Activated T-helper 2 cell treated with anti-CD3 and anti-CD28 coated beads, Interferon-gamma antibody, Interleukin-2, Interleukin-4, amounts not matched to agents 10 μg/mL and 5 μg/mL and 100 μg/mL, durations not matched to agents 14 hours and 24 hours and 36 hours (primary cell): ENCODE measurements around the gene EPHA8. TPM values are rescaled to one million over a fixed set of nuclear protein-coding genes. Genes with fewer than 3 reads are reported as not detected.

Experiments
- DNase-seq: peaks from one replicate; pipeline ENCODE4 v3.0.0; 2021; ENCODE audit warnings: low spot score
- H3K27ac Mint-ChIP-seq: one replicate; pipeline ENCODE4 v1.8.0; 2021; ENCODE audit warnings: mixed read lengths
- H3K27me3 Mint-ChIP-seq: one replicate; pipeline ENCODE4 v1.8.0; 2021; ENCODE audit warnings: low read depth, mixed read lengths
- H3K36me3 Mint-ChIP-seq: one replicate; pipeline ENCODE4 v1.8.0; 2021; ENCODE audit warnings: low read depth, mixed read lengths
- H3K4me1 Mint-ChIP-seq: one replicate; pipeline ENCODE4 v1.8.0; 2021; ENCODE audit warnings: low read depth, mixed read lengths
- H3K4me3 Mint-ChIP-seq: one replicate; pipeline ENCODE4 v1.8.0; 2021; ENCODE audit warnings: low read depth, mild to moderate bottlenecking, moderate library complexity, mixed read lengths
- H3K9me3 Mint-ChIP-seq: one replicate; pipeline ENCODE4 v1.8.0; 2021; ENCODE audit warnings: mixed read lengths
- intact Hi-C: fragments of 100-400 bp; cut with micrococcal nuclease; formaldehyde crosslinking; loops from one replicate; pipeline ENCODE4 v1.15.1; 2023
- total RNA-seq: library from RNA; stranded (reverse); gene quantifications from 2 replicates; pipeline ENCODE4 v1.2.3, GENCODE V29; 2022

Gene EPHA8
- total RNA-seq, 1 donor from 2014 or later = not detected

- DNase-seq = no peak
- H3K27ac Mint-ChIP-seq = no peak overlapping the region
- intact Hi-C loops = no loop called here
- no peak overlapping the region for H3K4me3 Mint-ChIP-seq
- peaks cover 11% of the 10 kb centered on the region for H3K27me3 Mint-ChIP-seq
- H3K9me3 Mint-ChIP-seq = no peaks in the 10 kb centered on the region
- H3K36me3 Mint-ChIP-seq = no peaks in the 10 kb centered on the region
- H3K4me1 Mint-ChIP-seq = peaks cover 7% of the 10 kb centered on the region
These were observed 20.4 kb upstream of the EPHA8 start for GRCh38 chr1:22542886-22543285.

GRCh38 chr1:22543679-22544078, 19.6 kb upstream of the EPHA8 start:
- H3K27ac Mint-ChIP-seq = no peak overlapping the region

GRCh38 chr1:22544606-22545005, 18.7 kb upstream of the EPHA8 start:
- Mint-ChIP-seq H3K36me3 (no peaks in the 10 kb centered on the region), H3K9me3 (no peaks in the 10 kb centered on the region), H3K27ac (no peak overlapping the region), H3K27me3 (peaks cover 18% of the 10 kb centered on the region), H3K4me3 (no peak overlapping the region), H3K4me1 (peaks cover under 1% of the 10 kb centered on the region)
- no peak for DNase-seq
- intact Hi-C loops = no loop called here

More at GRCh38 chr1:22543679-22544078, 19.6 kb upstream of the EPHA8 start:
- Mint-ChIP-seq H3K36me3 (no peaks in the 10 kb centered on the region), H3K9me3 (no peaks in the 10 kb centered on the region), H3K4me3 (no peak overlapping the region), H3K27me3 (peaks cover 18% of the 10 kb centered on the region), H3K4me1 (peaks cover 7% of the 10 kb centered on the region)
- intact Hi-C loops = no loop called here
- DNase-seq = no peak

- no peaks in the 10 kb centered on the region for H3K9me3 Mint-ChIP-seq
- H3K27ac Mint-ChIP-seq = no peak overlapping the region
- peaks cover 18% of the 10 kb centered on the region for H3K27me3 Mint-ChIP-seq
- H3K36me3 Mint-ChIP-seq = no peaks in the 10 kb centered on the region
- H3K4me1 Mint-ChIP-seq = no peaks in the 10 kb centered on the region
- H3K4me3 Mint-ChIP-seq = no peak overlapping the region
- intact Hi-C loops = no loop called here
- DNase-seq = no peak
These were observed 18.1 kb upstream of the EPHA8 start for GRCh38 chr1:22545141-22545540.

GRCh38 chr1:22547186-22547817, 16.0 kb upstream of the EPHA8 start:
- H3K27ac Mint-ChIP-seq = no peak overlapping the region
- no peak overlapping the region for H3K4me3 Mint-ChIP-seq
- no peaks in the 10 kb centered on the region for H3K9me3 Mint-ChIP-seq
- H3K4me1 Mint-ChIP-seq = no peaks in the 10 kb centered on the region
- H3K27me3 Mint-ChIP-seq = peaks cover 18% of the 10 kb centered on the region
- H3K36me3 Mint-ChIP-seq = no peaks in the 10 kb centered on the region
- intact Hi-C loops = no loop called here
- no peak for DNase-seq

- Mint-ChIP-seq H3K36me3 (no peaks in the 10 kb centered on the region), H3K27me3 (peaks cover 18% of the 10 kb centered on the region), H3K4me3 (no peak overlapping the region), H3K4me1 (no peaks in the 10 kb centered on the region), H3K27ac (no peak overlapping the region), H3K9me3 (no peaks in the 10 kb centered on the region)
- intact Hi-C loops = no loop called here
- DNase-seq = no peak
These were observed 15.3 kb upstream of the EPHA8 start for GRCh38 chr1:22547818-22548462.

GRCh38 chr1:22550021-22550420, 13.3 kb upstream of the EPHA8 start:
- Mint-ChIP-seq H3K27ac (no peak overlapping the region), H3K27me3 (peaks cover 18% of the 10 kb centered on the region), H3K9me3 (no peaks in the 10 kb centered on the region)

GRCh38 chr1:22551591-22551990, 11.7 kb upstream of the EPHA8 start:
- H3K4me1 Mint-ChIP-seq = no peaks in the 10 kb centered on the region
- H3K4me3 Mint-ChIP-seq = no peak overlapping the region
- peaks cover 24% of the 10 kb centered on the region for H3K27me3 Mint-ChIP-seq
- DNase-seq = no peak
- no peaks in the 10 kb centered on the region for H3K36me3 Mint-ChIP-seq
- intact Hi-C loops = no loop called here
- no peaks in the 10 kb centered on the region for H3K9me3 Mint-ChIP-seq
- no peak overlapping the region for H3K27ac Mint-ChIP-seq

More at GRCh38 chr1:22550021-22550420, 13.3 kb upstream of the EPHA8 start:
- no peak for DNase-seq
- Mint-ChIP-seq H3K4me1 (no peaks in the 10 kb centered on the region), H3K4me3 (no peak overlapping the region), H3K36me3 (no peaks in the 10 kb centered on the region)
- intact Hi-C loops = no loop called here

GRCh38 chr1:22552021-22552420, 11.3 kb upstream of the EPHA8 start:
- peaks cover 25% of the 10 kb centered on the region for H3K27me3 Mint-ChIP-seq
- intact Hi-C loops = no loop called here
- DNase-seq = no peak
- H3K36me3 Mint-ChIP-seq = no peaks in the 10 kb centered on the region
- no peaks in the 10 kb centered on the region for H3K9me3 Mint-ChIP-seq
- no peak overlapping the region for H3K4me3 Mint-ChIP-seq
- H3K27ac Mint-ChIP-seq = no peak overlapping the region
- no peaks in the 10 kb centered on the region for H3K4me1 Mint-ChIP-seq

- Mint-ChIP-seq H3K9me3 (no peaks in the 10 kb centered on the region), H3K36me3 (no peaks in the 10 kb centered on the region), H3K27me3 (peaks cover 21% of the 10 kb centered on the region), H3K4me3 (no peak overlapping the region), H3K4me1 (no peaks in the 10 kb centered on the region), H3K27ac (no peak overlapping the region)
- intact Hi-C loops = no loop called here
- DNase-seq = no peak
These were observed 10.0 kb upstream of the EPHA8 start for GRCh38 chr1:22553104-22553880.

GRCh38 chr1:22553991-22554522, 9.2 kb upstream of the EPHA8 start:
- Mint-ChIP-seq H3K9me3 (no peaks in the 10 kb centered on the region), H3K4me1 (no peaks in the 10 kb centered on the region), H3K27ac (no peak overlapping the region), H3K4me3 (no peak overlapping the region), H3K36me3 (no peaks in the 10 kb centered on the region), H3K27me3 (peaks cover 16% of the 10 kb centered on the region)
- DNase-seq = no peak
- intact Hi-C loops = no loop called here

- no peaks in the 10 kb centered on the region for H3K36me3 Mint-ChIP-seq
These were observed 8.0 kb upstream of the EPHA8 start for GRCh38 chr1:22555371-22555656.

More at GRCh38 chr1:22555371-22555656, 8.0 kb upstream of the EPHA8 start:
- Mint-ChIP-seq H3K27ac (no peak overlapping the region), H3K4me1 (no peaks in the 10 kb centered on the region), H3K9me3 (no peaks in the 10 kb centered on the region), H3K4me3 (no peak overlapping the region), H3K27me3 (peaks cover 18% of the 10 kb centered on the region)
- no peak for DNase-seq
- intact Hi-C loops = no loop called here
